Neutrophil (primary cell): ENCODE data around the gene SCAMP2.

ENCODE experiments used
- H3K27ac ChIP-seq: fragments of 200-600 bp; sonication (generic); 2 replicates; pipeline ENCODE4 v1.5.1; 2016; ENCODE audit warnings: mild to moderate bottlenecking, moderate library complexity
- H3K27me3 ChIP-seq: fragments of 200-600 bp; sonication (generic); 2 replicates; pipeline ENCODE4 v1.6.0; 2016; ENCODE audit warnings: mild to moderate bottlenecking
- H3K36me3 ChIP-seq: fragments of 200-600 bp; sonication (generic); 2 replicates; pipeline ENCODE4 v1.5.1; 2017
- H3K4me1 ChIP-seq, 2 experiments: fragments of 200-600 bp in 1 of 2; sonication (generic) in 1 of 2; 1 replicate in 1 of 2; 2 replicates in 1 of 2; pipeline versions ENCODE4 v1.5.1 to v1.6.1; 2013 to 2016; ENCODE audit warnings: low read depth in 1 of 2, low read length in 1 of 2, mild to moderate bottlenecking in 1 of 2, moderate library complexity in 1 of 2; ENCODE audit not compliant: control insufficient read depth in 1 of 2, insufficient read depth in 1 of 2
- H3K4me3 ChIP-seq, 2 experiments: fragments of 200-600 bp in 1 of 2; sonication (generic) in 1 of 2; 1 replicate in 1 of 2; 2 replicates in 1 of 2; pipeline ENCODE4 v1.5.1; 2013 to 2016; ENCODE audit warnings: low read depth in 1 of 2, low read length in 1 of 2, mild to moderate bottlenecking in 1 of 2, moderate library complexity in 1 of 2
- H3K9me3 ChIP-seq: fragments of 200-600 bp; sonication (generic); 2 replicates; pipeline ENCODE4 v1.5.1; 2016
- TF ChIP-seq, protein P1 (sequence below): fragments of 200-600 bp; sonication (generic); IDR thresholded peaks from 2 replicates; pipeline ENCODE4 v1.5.1; 2016; ENCODE audit warnings: antibody characterized with exemption

Gene SCAMP2

DNA sequence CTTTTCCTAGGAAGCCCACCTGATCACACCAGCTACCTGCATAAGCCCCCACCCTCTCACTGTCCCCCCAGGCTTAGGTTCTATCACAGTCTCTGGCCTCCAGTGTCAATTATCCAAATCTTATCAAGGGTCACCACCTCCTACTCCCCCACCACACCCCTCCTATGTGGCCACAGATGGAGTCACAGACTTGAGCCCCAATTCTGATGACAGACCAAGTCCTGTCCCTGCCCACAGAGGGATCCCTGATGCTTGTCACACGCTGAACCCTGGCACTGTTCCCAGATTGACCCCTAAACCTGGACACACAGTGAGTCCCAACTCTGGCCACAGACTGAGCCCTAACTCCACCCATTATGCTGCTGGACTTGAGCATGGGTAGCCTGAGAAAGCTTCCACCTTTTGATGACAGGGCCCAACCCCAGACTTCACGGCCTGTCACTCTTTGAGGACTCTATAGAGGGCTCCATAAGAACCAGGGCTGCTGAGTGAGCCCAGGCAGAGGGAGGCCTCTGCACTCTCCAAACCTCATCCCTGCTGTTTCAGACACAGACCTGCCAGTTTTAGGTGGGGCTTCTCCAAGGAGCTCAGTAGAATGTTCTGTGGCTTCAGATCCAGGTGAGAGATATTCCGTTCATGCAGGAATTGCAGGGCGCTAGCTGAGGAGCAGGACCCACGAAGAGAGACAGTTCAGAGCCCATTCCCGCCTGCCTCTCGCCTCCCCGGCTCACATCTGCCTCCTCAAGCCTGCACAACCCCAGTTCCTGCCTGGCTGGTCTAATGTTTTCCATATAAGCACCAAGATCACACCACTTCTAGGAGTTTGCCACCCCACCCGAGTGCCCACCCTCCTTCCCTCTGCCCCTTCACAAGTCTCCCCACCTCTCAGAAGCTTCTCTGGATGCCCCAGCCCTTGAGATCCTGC is 32.1 kb downstream of the SCAMP2 start:
- H3K4me3 ChIP-seq = no peak overlapping the region
- H3K27ac ChIP-seq = no peak overlapping the region
- H3K27me3 ChIP-seq = no peaks in the 10 kb centered on the region
- no peaks in the 10 kb centered on the region for H3K9me3 ChIP-seq
- TF ChIP-seq, protein P1, sequence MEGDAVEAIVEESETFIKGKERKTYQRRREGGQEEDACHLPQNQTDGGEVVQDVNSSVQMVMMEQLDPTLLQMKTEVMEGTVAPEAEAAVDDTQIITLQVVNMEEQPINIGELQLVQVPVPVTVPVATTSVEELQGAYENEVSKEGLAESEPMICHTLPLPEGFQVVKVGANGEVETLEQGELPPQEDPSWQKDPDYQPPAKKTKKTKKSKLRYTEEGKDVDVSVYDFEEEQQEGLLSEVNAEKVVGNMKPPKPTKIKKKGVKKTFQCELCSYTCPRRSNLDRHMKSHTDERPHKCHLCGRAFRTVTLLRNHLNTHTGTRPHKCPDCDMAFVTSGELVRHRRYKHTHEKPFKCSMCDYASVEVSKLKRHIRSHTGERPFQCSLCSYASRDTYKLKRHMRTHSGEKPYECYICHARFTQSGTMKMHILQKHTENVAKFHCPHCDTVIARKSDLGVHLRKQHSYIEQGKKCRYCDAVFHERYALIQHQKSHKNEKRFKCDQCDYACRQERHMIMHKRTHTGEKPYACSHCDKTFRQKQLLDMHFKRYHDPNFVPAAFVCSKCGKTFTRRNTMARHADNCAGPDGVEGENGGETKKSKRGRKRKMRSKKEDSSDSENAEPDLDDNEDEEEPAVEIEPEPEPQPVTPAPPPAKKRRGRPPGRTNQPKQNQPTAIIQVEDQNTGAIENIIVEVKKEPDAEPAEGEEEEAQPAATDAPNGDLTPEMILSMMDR = no peak
- peaks cover 14% of the 10 kb centered on the region in 2 experiments for H3K4me1 ChIP-seq
- H3K36me3 ChIP-seq = peaks cover 68% of the 10 kb centered on the region

DNA sequence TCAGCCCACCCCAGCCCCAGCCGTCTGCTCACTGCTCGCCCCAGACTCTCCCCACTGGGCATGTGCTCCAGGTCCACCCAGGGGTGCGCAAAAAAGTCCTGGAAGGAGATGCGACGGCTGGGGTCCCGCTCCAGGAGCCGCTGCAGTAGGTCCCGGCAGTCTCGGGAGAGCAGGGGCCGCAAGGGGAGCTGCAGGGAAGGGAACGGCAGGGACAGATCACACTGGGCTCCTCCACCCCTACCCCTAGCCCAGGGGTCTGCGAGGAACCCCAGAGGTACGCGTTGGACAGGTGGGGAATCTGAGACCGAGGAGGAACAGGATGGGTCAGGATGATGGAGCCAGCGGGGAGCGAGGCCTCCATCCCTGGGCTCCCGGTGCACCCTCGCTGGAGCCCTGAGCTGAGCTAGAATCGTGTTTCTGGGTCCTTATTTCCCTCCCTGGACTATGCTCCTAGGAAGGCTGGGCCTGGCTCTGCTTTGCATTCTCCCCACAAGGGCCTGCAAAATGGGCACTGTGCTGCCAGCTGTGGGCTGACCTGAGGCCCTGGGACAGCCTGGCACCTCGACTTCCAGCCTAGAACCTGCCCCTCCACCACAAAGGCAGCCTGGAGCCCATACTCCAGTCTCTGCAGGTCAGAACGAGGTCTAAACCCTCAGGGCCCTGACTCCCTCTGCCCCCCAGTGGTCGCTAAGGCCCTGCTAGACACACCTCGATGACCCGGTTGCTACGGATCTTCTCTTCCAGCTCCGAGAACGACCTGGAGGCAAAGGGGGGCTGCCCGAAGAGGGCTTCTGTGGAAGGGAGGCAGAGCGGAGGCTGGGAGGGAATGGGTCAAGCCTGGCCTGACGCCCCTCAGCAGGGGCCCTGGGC is 33.4 kb downstream of the SCAMP2 start:
- Histone ChIP-seq H3K27ac (no peak overlapping the region), H3K36me3 (peaks cover 60% of the 10 kb centered on the region), H3K9me3 (no peaks in the 10 kb centered on the region), H3K4me1 (peaks cover 14% of the 10 kb centered on the region in 2 experiments), H3K4me3 (no peak overlapping the region), H3K27me3 (no peaks in the 10 kb centered on the region)
- TF ChIP-seq, protein P1 = no peak

DNA sequence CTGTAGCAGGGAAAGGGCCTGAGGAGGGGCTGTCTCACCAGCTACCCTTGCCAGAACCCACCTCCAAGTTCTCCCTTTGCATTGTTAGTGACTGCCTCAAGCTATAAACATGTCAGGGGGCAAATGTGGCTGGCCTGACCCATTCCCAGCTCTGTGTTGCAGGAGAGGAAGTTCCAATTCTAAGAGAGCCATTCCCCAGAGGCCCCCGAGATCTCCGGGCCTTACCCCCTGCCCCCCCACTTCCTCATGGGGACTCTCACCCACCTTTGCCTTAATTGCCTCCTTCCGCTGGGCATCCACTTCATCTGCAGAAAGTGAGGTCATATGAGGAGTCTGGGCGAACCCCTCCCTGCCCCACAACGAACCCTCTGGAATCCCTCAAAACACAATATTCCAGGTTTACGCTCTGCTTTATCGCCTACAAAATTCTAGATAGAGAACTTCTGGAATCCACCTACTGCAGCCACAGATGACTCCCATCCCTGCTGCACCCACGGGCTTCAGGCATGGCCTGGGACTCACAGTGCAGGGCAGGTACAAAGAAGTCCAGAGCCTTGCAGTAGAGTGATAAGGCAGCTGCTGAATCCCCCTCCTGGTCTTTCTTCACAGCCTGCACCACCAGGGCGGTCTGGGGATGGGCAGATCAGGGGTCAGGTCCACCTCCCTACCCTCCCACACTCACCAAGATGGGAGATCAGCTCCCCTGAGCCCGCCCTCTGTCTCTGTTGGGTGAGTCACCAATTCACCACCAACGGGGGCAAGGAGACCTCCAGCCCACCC is 34.2 kb downstream of the SCAMP2 start:
- no peaks in the 10 kb centered on the region for H3K9me3 ChIP-seq
- H3K36me3 ChIP-seq = peaks cover 51% of the 10 kb centered on the region

DNA sequence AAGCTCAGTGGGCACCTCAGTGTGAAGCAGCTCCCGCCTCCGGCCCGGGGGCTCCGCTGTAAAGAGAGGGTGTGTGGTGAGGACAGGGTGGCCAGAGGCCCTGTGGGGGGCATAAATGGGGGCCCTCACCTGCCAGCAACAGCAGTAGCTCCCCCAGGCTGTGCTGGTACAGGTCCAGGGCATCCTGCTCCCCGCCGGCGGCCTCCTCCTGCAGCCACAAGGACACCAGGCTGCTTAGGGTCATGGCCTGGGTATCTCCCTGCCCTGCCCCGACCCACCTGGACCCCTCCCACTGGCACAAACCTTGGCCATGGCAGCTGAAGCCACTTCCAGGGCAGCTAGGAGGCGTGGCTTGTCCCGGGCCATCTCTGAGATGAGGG is 35.0 kb downstream of the SCAMP2 start:
- Histone ChIP-seq H3K4me1 (peaks cover 12 to 14% of the 10 kb centered on the region in 2 experiments), H3K27ac (no peak overlapping the region), H3K36me3 (peaks cover 48% of the 10 kb centered on the region), H3K4me3 (no peak overlapping the region), H3K27me3 (no peaks in the 10 kb centered on the region), H3K9me3 (no peaks in the 10 kb centered on the region)
- TF ChIP-seq, protein P1 = no peak

More for the DNA sequence above, 34.2 kb downstream of the SCAMP2 start:
- Histone ChIP-seq H3K27ac (no peak overlapping the region), H3K4me1 (peaks cover 14% of the 10 kb centered on the region in 2 experiments), H3K27me3 (no peaks in the 10 kb centered on the region), H3K4me3 (no peak overlapping the region)
- TF ChIP-seq, protein P1 = no peak
